Tibial artery (tissue), 4 donors: Measurements from ENCODE around the gene ABTB2.
A peak's percentile ranks its signal among the peaks of the same experiment; 100 is the strongest.

Experiments used
- DNase-seq, 2 donors: peaks; one replicate each; pipeline ENCODE4 v3.0.0-alpha.2; 2019
- H3K27ac ChIP-seq, 2 donors: fragments of 200-600 bp; sonication (generic) in 1 of 2; 1 replicate in 1 of 2; 2 replicates in 1 of 2; pipeline ENCODE4 v1.5.1; 2018 to 2019; ENCODE audit warnings: mild to moderate bottlenecking in 1 of 2
- H3K27me3 ChIP-seq, 2 donors: fragments of 200-600 bp; sonication (generic) in 1 of 2; one replicate each; pipeline versions ENCODE4 v1.5.1 to v1.6.0; 2016 to 2019
- H3K36me3 ChIP-seq, 3 donors: fragments of 200-600 bp; sonication (generic) in 2 of 3; one replicate each; pipeline ENCODE4 v1.5.1; 2016 to 2019; ENCODE audit warnings: mild to moderate bottlenecking in 2 of 3
- H3K4me1 ChIP-seq, 4 donors: fragments of 200-600 bp; sonication (generic) in 2 of 4; 1 replicate in 3 of 4; 2 replicates in 1 of 4; pipeline ENCODE4 v1.5.1; 2016 to 2019
- H3K4me3 ChIP-seq, 2 donors: fragments of 200-600 bp; sonication (generic) in 1 of 2; 1 replicate in 1 of 2; 2 replicates in 1 of 2; pipeline ENCODE4 v1.5.1; 2018 to 2019; ENCODE audit warnings: mild to moderate bottlenecking in 2 of 2
- H3K9me3 ChIP-seq, 3 donors: fragments of 200-600 bp; sonication (generic) in 1 of 3; one replicate each; pipeline ENCODE4 v1.5.1; 2016 to 2019
- intact Hi-C: fragments of 100-400 bp; cut with DNase I; formaldehyde crosslinking; loops from one replicate; pipeline ENCODE4 v1.15.0; 2023; ENCODE audit warnings: low total_unique reads
- TF ChIP-seq, protein P1 (sequence below), 2 experiments: fragments of 200-600 bp in 1 of 2; fragments of 450-650 bp in 1 of 2; IDR thresholded peaks; one replicate each; pipeline ENCODE4 v1.5.1; 2017 to 2019; ENCODE audit warnings: antibody characterized with exemption in 2 of 2, mild to moderate bottlenecking in 1 of 2, moderate library complexity in 1 of 2

ABTB2 gene

DNA sequence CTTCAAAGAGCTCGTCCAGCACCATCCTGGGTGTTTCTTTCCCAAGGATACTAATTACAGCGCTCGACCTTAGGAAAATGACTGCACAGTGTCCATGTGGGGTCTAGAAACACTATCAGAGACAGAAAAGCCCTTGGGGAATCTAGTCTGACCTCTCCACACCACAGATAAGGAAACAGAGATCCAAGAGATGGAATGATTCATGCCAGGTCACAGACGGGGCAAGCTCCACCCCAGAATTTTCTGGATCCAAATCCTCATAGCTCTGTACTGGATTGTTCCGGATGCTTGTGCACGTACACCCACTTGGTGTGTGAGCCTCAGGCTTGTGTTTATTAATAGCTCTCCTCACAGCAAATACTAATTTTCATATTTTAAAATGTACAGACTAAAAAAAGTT, 11.3 kb downstream of the ABTB2 start:
- Histone ChIP-seq H3K36me3 (no peaks in the 10 kb centered on the region), H3K4me1 (peaks cover 0 to 88% (median 55%) of the 10 kb centered on the region in 4 donors), H3K27me3 (no peaks in the 10 kb centered on the region), H3K4me3 (peak overlapping the region in 1 of 2 donors; percentile 20), H3K9me3 (no peaks in the 10 kb centered on the region), H3K27ac (peak overlapping the region; percentile 81 to 90)
- intact Hi-C loops: no loop called here
- TF ChIP-seq, protein P1, sequence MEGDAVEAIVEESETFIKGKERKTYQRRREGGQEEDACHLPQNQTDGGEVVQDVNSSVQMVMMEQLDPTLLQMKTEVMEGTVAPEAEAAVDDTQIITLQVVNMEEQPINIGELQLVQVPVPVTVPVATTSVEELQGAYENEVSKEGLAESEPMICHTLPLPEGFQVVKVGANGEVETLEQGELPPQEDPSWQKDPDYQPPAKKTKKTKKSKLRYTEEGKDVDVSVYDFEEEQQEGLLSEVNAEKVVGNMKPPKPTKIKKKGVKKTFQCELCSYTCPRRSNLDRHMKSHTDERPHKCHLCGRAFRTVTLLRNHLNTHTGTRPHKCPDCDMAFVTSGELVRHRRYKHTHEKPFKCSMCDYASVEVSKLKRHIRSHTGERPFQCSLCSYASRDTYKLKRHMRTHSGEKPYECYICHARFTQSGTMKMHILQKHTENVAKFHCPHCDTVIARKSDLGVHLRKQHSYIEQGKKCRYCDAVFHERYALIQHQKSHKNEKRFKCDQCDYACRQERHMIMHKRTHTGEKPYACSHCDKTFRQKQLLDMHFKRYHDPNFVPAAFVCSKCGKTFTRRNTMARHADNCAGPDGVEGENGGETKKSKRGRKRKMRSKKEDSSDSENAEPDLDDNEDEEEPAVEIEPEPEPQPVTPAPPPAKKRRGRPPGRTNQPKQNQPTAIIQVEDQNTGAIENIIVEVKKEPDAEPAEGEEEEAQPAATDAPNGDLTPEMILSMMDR (IDR thresholded peaks at IDR 0.05): no peak
- DNase-seq: peak; percentile 53 to 82

DNA sequence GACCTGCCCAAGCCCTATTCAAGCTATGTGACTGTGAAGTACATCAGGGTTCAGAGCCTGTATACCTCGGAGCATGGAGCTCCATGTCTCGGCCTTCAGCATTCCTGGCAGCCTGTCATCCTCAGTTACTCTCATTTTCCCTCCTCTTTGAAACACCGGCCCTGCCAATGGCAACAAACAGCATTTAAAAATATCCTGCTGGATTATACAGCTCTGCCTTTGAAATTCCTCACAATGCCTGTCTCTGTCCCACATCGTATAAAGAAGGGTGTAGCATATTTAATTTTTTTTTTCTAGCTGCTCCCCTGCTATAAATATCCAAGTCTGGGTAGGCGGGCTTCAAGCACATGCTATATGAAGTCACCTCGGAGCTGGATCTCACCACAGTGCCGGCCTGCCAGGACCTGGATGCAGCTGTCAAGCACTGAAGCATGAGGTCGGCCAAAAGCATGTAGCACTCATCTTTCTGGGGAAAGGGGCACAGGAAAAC, 11.8 kb downstream of the ABTB2 start:
- Histone ChIP-seq H3K4me1 (peaks cover 0 to 93% (median 56%) of the 10 kb centered on the region in 4 donors), H3K27ac (peak overlapping the region; percentile 81 to 90), H3K4me3 (peak overlapping the region in 1 of 2 donors; percentile 20), H3K27me3 (no peaks in the 10 kb centered on the region), H3K36me3 (no peaks in the 10 kb centered on the region), H3K9me3 (no peaks in the 10 kb centered on the region)
- TF ChIP-seq, protein P1 (IDR thresholded peaks at IDR 0.05): no peak
- peak; percentile 60 to 79 for DNase-seq
- intact Hi-C loops: no loop called here

DNA sequence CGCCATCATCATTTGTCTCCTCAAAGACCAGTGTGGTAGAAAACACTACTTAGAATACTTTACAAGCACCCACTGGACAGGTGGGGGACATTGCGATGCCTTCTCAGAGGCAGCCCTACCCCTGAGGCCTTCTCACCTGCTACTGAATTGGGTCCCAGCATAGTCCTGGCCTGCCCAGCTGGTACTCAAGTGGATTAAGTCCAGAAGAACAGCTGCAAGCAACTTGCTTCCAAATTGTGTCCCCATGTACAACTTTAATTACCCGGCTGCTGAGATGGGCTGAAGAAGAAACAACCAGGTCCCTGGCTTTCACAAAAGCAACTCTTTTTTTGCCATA, 12.3 kb downstream of the ABTB2 start:
- no peak for DNase-seq
- Histone ChIP-seq H3K36me3 (no peaks in the 10 kb centered on the region), H3K27me3 (no peaks in the 10 kb centered on the region), H3K9me3 (no peaks in the 10 kb centered on the region), H3K27ac (peak overlapping the region; percentile 81 to 90), H3K4me1 (peaks cover 0 to 98% (median 56%) of the 10 kb centered on the region in 4 donors), H3K4me3 (no peak overlapping the region)
- intact Hi-C loops: no loop called here
- TF ChIP-seq, protein P1 (IDR thresholded peaks at IDR 0.05): no peak

DNA sequence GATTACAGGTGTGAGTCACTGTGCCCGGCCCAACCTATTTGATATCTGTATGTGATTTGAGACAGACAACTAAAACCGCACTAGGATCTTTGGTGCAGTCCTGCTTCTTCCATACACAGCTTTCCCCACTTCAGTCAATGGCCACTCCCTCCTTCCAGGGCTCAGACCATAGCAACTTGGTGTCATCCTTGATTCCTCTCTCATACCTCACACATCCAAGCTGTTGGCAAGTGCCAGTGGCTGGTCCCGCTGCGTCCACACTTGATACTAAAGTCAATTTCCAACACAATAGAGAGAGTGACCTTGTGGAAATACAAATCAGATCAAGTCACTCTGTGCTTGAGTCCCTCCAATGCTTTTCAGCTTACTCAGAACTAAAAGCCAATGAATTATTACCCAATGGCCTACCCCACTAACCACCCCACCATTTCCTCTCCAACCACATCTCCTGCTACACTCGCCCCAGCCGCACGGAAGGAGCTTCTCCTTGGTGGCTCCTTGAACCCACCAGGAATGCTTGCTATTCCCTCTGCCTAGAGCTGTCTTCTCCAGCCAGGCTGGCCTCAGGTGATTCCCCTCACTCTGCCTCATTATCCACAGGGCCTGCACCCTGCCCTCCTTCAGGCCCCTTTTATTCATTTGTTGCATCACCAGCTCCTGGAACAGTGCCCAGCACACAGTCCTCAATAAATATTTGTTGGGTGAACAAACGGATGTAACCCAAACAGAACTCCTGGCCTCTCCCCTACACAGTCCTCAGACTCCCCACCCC, 12.9 kb downstream of the ABTB2 start:
- Histone ChIP-seq H3K4me3 (no peak overlapping the region), H3K27ac (peak overlapping the region; percentile 81 to 90), H3K4me1 (peaks cover 0 to 99% (median 56%) of the 10 kb centered on the region in 4 donors), H3K36me3 (no peaks in the 10 kb centered on the region), H3K9me3 (no peaks in the 10 kb centered on the region), H3K27me3 (no peaks in the 10 kb centered on the region)
- DNase-seq: peak in 1 of 2 donors; percentile 40
- intact Hi-C loops: loop anchor here (5.0 kb wide), 1 partner anchor 78 kb away; no protein-coding TSS in a partner anchor
- TF ChIP-seq, protein P1 (IDR thresholded peaks at IDR 0.05): no peak

DNA sequence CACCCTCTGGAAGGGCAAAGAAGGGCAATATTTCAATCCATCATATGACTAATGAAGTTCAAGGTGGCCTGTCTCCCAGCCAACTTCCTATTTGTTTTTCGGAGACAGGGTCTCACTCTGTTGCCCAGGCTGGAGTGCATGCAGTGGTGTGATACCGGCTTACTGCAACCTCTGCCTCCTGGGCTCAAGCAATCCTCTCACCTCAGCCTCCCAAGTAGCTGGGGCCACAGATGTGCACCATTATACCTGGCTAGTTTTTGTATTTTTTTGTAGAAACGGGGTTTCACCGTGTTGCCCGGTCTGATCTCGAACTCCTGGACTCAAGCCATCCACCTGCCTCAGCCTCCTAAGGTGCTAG, 13.4 kb downstream of the ABTB2 start:
- no peak for DNase-seq
- Histone ChIP-seq H3K27me3 (no peaks in the 10 kb centered on the region), H3K36me3 (no peaks in the 10 kb centered on the region), H3K9me3 (no peaks in the 10 kb centered on the region), H3K4me3 (no peak overlapping the region), H3K27ac (peak overlapping the region; percentile 81 to 90), H3K4me1 (peaks cover 0 to 99% (median 54%) of the 10 kb centered on the region in 4 donors)
- TF ChIP-seq, protein P1 (IDR thresholded peaks at IDR 0.05): no peak
- intact Hi-C loops: loop anchor here (5.0 kb wide), 1 partner anchor 77 kb away; no protein-coding TSS in a partner anchor
